HS-27A (cell line): ENCODE data around the gene ITGAV.

Source experiments
- DNase-seq: peaks from one replicate; pipeline ENCODE4 v3.0.0-alpha.2; 2012; ENCODE audit warnings: low read depth, missing footprints

Gene ITGAV

GRCh38 chr2:186670831-186671230 lies 81.0 kb downstream of the ITGAV start:
- no peak for DNase-seq

- no peak for DNase-seq
Measured at GRCh38 chr2:186675380-186675779, 85.5 kb downstream of the ITGAV start.

DNA sequence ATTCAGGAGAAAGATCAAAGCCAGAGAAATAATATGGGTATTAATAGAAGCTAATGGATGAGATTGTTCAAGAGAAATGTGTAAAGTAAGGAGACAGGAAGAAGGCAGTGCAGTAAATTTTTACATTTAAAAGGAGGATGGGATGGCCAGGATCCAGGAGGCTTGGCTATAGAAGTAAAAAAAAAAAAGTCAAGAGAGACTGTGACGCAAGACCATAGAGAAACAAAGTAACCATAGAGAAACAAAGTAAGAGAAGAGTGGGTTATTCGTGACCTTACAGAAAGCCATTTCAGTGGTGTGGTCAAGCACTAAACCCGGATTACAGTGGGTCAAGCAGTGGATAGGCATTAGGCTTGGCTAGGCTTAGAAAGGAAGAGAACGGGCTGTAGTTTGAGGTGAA lies 93.5 kb downstream of the ITGAV start:
- DNase-seq, result no peak

GRCh38 chr2:186687807-186688211 lies 98.0 kb downstream of the ITGAV start:
- DNase-seq, result no peak

- no peak for DNase-seq
Measured at GRCh38 chr2:186688813-186689212, 99.0 kb downstream of the ITGAV start.

GRCh38 chr2:186690786-186691185 lies 100.9 kb downstream of the ITGAV start:
- no peak for DNase-seq

GRCh38 chr2:186691231-186691630 lies 101.4 kb downstream of the ITGAV start:
- no peak for DNase-seq

DNA sequence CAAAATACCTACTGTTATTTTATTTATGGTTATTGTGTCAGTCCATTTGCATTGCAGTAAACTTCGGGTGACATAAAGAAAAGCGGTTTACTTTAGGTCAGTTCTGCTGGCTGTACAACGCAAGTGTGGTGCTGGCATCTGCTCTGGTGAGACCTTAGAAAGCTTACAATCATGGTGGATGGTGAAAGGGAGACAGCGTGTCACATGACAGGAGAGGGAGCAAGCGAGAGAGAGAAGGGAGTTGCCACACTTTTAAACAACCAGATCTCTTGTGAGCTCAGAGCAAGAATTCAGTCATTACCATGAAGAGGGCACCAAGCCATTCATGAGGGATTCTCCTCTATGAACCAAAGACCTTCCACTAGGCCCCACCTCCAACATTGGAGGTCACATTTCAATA lies 102.0 kb downstream of the ITGAV start:
- DNase-seq, result no peak

- no peak for DNase-seq
Measured at GRCh38 chr2:186693446-186693832, 103.6 kb downstream of the ITGAV start.

DNA sequence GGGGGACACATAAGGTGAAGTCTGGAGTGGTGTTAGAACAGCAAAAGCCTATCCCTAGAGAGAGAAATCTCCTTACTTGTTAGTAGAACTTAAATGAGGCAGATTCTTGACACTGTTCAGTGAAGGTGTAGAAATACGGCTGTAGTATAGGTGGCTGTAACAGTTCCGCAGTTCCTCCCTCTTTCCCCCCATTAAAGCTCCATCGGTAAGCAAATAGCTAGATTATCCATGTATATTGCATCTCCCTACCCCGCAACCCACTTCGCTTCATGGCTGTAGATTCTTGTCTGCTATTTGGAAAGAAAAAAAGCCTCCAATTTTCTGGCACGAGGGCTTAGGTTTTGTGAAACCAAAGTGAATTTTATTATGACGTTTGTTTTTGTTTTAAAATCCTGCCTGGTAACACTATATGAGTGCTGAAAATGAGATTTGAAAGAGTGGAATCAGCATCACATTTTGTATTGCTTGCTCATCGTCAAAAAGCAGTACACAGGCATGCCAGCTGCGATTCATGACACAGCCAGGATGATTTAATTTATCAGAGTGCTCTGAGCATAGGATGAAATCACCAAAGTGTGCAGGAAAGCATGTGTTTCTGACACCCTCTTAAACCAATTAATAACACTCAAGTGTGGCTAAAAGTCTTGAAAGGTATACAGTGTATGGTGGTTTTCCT lies 105.4 kb downstream of the ITGAV start:
- DNase-seq, result no peak

DNA sequence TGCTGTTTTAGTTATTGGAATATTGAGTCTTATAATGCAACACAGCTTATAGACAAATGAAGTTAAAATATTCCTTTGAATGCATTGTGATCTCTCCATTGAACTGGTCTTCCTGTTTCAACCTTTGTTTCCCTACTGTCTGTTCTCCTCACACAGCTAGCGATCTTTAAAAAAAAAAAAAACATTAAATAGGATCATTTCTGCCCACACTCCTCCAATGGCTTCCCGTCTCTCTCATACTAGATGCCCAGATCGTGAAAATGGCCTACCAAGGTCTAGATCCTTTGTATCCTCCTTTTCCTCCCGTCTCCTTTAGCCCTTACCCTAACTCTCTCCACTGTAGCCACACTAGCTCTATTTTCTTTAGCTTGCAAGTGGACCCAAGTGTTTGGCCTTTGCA lies 106.4 kb downstream of the ITGAV start:
- DNase-seq, result no peak

DNA sequence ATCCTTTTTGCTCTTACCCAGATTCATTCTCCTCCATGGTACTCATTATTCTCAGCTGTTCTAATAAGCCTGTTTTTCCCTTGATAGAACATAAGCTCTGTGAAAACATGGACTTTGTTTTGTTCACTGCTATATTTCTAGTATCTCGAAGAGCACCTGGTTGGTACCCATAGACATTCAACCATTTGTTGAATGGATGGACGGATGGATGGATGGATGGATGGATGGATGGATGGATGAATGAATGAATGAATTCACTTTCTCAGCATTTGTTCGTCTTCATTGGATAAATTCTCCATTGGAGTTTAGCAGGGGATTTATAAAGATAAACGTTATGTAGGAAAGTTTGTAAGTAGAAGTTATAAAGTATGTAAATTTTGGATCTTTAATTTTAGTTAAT lies 106.9 kb downstream of the ITGAV start:
- DNase-seq, result no peak

GRCh38 chr2:186697536-186697935 lies 107.7 kb downstream of the ITGAV start:
- no peak for DNase-seq

DNA sequence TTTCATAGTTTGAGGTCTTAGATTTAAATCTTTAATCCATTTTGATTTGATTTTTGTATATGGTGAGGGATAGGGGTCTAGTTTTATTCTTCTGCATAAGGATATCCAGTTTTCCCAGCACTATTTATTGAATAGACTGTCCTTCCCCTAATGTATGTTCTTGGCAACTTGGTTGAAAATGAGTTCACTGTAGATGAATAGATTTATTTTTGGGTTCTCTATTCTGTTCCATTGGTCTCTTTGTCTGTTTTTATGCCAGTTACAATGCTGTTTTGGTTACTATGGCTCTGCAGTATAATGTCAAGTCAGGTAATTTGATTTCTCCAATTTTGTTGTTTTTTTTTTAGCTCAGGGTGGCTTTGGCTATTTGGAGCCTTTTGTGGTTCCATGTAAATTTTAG lies 109.9 kb downstream of the ITGAV start:
- no peak for DNase-seq

GRCh38 chr2:186702006-186702405 lies 112.2 kb downstream of the ITGAV start:
- no peak for DNase-seq

- no peak for DNase-seq
Measured at GRCh38 chr2:186702501-186702900, 112.6 kb downstream of the ITGAV start.

GRCh38 chr2:186704897-186705296 lies 115.0 kb downstream of the ITGAV start:
- no peak for DNase-seq

DNA sequence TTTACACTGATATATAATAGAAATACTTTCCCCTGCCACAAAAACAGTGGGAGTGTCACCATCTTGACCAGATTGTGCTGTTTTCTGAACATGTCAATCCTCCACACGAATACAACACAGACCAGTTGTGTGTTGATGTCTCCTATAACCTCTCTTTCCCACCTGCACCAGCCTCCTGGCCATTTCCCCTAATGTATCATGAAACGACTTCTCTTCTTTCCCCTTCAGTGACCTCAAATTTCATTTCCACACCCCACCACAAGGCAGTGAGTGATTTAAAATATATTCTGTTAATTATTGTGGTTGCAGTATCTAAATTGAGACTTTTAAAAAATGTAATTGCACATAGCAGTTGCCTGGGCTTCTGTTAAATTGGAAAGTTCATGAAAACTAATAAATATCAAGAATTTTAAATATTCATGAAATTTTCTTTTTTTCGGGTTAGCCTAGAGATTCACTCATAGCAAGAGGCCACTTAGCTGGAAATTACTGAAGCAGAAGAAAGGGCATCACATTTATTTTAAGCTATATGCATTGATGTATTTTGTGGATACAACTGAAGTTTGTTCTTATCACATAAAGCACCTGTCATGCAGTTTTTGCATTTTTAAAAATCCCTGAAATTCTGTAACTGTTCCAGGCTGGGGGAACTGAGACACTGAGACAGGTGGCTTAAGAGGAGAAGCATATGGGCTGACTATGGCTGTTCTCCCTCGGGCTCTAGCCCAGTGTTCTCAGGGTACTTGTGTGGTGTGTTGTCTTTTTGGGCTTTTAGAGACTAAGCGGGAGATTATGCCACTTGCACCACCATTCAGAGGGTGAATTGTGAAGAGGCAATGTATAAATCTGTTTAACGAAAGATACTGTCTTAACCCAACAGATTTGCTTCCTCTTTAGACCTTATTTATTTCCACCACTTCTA lies 119.9 kb downstream of the ITGAV start:
- DNase-seq, result no peak

DNA sequence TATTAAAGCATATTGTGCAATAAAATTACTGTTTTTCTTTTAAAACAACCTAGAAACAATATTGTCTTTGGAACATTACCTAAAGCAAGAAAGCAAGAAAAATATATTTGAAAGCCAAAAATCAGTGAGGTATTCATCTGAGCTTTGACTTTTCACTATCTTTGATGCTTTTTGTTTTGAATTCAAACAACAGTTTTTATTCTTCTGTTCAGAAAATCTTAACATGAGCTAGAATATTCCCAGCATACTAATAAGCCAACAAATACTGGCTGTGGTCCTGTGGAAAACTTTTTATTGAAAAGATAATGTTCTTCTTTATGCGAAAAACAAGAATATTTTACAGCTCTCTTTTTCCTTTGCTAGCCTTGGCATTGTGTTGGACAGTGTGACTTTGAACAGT lies 123.8 kb downstream of the ITGAV start:
- no peak for DNase-seq

- DNase-seq, result no peak
Measured at GRCh38 chr2:186714611-186715010, 124.8 kb downstream of the ITGAV start.

DNA sequence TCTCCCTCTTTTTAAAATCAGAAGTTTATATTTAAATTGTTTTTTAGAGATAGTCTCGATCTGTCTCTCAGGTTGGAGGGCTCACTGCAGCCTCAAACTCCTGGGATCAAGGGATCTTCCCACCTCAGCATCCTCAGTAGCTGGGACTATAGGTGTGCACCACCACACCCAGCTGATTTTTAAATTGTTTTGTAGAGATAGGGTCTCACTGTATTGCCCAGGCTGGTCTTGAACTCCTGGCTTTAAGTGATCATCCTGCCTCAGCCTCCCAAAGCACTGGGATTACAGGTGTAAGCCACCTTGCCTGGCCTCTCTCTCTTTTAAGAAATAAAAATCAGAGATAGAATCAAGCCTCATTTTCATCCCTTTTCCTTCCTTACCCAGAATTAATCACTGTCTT lies 126.1 kb downstream of the ITGAV start:
- no peak for DNase-seq

GRCh38 chr2:186716899-186717298 lies 127.0 kb downstream of the ITGAV start:
- no peak for DNase-seq

DNA sequence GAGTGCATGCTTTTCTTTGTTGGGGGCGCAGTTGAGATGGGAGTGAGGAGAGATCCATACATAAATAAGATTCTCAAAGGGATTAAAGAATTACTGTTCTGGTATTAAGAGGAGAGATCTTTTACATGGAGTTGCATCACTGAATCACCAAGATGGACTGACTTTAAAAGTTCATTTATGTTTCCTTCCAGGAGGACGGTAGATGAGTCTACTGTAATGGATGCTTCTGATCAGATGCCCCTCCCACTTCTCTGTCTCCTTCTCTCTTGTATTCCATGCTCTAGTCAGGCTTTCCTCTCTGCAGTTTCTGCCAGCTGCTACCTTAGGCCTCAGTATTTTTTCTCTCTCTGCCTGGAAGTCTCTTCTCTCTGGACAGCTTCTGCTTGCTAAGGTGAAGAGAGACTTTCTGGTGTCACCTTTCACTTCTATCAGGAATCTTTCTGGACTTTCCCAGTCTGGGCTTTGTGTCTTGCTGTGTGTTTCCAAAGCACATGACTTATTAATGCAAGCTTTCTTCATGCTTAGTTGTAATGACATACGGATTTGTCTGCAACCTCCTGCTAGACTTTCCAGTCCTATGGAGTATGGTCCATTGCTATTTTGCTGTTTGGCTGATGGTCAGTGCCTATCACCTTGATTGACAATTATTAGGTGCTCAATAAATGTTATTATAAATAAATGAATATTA lies 127.6 kb downstream of the ITGAV start:
- no peak for DNase-seq
